ENCODE measurements around the gene NOD2.

NOD2 gene

DNA sequence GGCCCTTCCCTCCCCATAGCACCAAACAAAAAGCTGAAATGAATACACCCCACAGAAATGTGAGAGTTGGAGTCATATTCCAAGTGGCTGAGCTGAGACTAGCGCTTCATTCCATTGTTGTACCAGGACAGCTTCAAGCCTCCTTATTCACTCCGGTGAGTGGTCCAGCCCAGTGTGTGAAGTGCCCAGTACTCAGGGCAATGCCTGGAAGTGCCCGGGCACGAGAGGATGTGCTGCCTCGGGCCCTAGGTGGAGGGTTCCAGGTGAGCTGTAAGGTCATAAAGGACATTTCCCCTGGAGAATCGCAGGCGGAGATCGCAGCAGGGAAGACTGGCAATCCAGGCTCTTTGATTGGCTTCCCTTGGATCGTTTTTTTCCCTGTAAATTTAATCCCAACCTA is 43.0 kb downstream of the NOD2 start:
- in situ Hi-C loops (cut with MboI; ENCODE audit: low sequenced_read_pairs), result loop anchor here (5.0 kb wide), 1 partner anchor 54 kb away; the partner anchor contains the start of gene SNX20

DNA sequence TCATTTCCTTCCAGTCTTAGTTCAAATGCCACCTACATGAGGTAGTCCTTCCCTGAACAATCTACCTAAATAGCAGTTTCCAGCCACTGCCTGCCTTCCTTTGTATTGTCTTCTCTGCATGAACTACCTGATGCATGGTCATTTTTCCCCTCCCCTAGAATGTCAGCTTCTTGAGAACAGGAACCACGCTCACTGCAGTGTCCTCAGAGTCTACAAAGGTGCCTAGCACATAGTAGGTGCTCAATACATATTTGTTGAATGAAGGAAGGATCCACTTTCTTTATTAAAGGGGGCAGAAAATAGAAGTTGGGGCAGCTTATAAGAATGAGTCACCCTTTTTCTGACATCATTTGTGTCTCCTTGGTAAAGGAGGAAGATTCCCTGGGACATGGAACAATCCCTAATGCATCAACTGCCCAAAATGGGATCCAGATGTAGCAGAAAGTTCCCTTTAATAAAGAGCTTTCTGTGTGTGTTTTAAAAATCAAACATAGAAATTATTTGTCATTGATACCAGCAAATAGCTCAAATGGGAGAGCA is 44.1 kb downstream of the NOD2 start:
- in situ Hi-C loops (cut with MboI; ENCODE audit: low sequenced_read_pairs), result loop anchor here (5.0 kb wide), 1 partner anchor 55 kb away; the partner anchor contains the start of gene SNX20

DNA sequence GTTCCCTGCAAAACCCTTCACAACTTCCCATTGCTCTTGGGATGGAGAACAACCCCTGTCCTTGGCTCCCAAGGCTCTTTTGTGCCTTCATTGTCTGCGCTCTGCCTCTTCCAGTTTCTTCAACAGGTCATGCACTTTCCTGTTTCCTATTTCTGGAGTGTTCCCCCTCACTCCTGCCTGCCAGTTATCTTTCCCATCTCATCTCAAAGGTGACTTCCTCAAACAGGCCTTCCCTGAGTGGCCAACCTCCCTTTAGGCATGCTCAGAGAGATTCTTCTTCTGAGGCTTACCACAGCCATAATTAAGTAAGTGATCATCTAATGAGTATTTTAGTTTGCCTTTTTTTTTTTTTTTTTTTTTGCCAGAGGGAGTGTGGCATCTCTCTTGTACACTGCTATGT is 45.6 kb downstream of the NOD2 start:
- in situ Hi-C loops (cut with MboI; ENCODE audit: low sequenced_read_pairs), result loop anchor here (5.0 kb wide), 1 partner anchor 57 kb away; the partner anchor contains the start of gene SNX20

DNA sequence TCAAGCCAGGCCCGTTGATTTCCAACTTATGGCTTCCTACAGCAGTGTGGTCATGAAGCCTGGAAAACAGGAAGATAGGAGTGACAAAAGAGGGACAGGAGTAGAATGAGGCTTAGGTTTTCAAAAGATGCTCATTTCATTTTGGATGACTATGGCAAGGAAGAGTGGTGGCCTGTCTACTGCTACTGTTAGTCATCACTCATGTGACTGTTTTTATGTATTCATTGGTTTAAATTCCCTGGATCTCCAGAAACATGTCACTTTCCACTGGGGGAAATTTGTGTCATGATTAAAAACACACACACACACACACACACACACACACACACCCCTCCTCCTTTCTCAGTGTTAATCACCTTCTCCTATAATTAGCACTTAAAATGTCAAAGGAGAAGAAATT is 47.3 kb downstream of the NOD2 start:
- in situ Hi-C loops (cut with MboI; ENCODE audit: low sequenced_read_pairs), result no loop called here

DNA sequence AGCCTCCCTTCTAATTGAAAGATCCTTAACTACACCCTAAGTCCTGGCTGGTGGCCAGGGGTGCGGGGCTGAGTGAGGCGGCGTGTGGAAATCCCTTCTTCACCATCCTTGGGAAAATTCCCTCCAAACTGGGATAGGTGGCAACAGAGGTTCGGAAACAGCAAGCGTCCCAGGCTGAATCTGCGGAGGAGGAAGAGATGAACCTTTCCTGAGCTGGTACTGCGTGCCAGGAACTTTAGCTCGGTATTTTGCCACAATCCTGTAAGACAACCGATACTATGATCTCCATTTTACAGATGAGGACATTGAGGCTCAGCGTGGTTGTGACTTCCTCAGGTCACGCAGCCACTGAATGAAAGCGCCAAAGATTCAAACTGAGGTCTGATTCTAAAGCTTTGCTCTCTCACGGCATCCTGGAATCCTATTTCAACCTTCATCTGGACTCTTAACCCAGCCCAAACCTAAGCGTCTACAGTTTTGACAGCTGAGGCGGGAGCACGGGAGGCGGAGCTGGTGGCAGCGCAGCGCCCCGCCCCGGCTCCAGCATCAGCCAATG is 47.9 kb downstream of the NOD2 start:
- in situ Hi-C loops (cut with MboI; ENCODE audit: low sequenced_read_pairs), result no loop called here

- in situ Hi-C loops (cut with MboI; ENCODE audit: low sequenced_read_pairs), result no loop called here
Observed at GRCh38 chr16:50741781-50742575, 48.6 kb downstream of the NOD2 start, which contains the start of gene CYLD. Gene CYLD, plus strand, starts transcription at chr16:50742086. Its CDS starts 7,613 bp downstream, at chr16:50749699.

- in situ Hi-C loops (cut with MboI; ENCODE audit: low sequenced_read_pairs), result no loop called here
Observed at GRCh38 chr16:50742576-50743200, 49.3 kb downstream of the NOD2 start.

DNA sequence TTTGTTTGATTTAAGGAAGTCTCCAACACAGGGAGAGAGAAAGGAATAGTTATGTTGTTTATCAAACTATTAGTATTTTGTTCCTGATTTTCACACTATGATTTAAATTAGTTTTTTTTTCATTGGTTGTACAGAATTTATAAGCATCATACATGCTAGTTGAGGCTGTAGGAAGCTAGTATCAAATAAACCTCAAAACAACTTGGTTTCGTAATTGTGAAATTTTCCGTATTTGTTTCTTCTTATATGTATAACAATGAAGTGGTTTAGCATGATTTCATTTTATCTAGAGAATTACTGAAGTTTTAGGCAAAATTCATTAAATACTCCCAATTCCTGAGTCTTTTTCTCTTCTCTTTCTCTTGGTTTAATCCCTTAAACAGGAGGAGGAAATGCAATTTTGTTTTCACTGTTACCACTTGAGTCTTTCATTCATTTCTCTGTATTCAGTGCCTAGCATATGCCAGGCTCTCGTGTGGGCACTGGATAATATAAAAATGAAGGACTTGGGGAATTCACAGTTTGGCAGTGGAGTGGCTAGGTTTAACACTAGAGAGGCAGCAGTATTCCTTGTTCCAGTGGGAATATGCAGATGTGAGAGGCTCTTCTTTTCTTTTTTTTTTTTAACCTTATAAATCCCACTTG is 50.3 kb downstream of the NOD2 start:
- in situ Hi-C loops (cut with MboI; ENCODE audit: low sequenced_read_pairs), result no loop called here

- in situ Hi-C loops (cut with MboI; ENCODE audit: low sequenced_read_pairs), result no loop called here
Observed at GRCh38 chr16:50744881-50745280, 51.5 kb downstream of the NOD2 start.

DNA sequence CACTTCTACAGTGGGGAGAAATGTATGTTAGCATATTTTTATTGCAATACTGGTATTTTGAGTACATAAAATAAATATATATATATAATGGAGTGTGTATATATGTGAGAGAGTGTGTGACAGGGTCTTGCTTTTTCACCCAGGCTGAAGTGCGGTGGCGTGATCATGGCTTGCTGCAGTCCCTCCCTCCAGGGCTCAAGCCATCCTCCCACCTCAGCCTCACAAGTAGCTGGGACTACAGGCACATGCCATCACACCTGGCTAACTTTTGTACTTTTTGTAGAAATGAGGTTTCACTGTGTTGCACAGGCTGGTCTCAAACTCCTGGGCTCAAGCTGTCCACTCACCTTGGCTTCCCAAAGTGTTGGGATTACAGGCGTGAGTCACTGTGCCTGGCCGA is 52.5 kb downstream of the NOD2 start:
- in situ Hi-C loops (cut with MboI; ENCODE audit: low sequenced_read_pairs), result no loop called here

- in situ Hi-C loops (cut with MboI; ENCODE audit: low sequenced_read_pairs), result no loop called here
Observed at GRCh38 chr16:50747207-50747956, 54.0 kb downstream of the NOD2 start.

DNA sequence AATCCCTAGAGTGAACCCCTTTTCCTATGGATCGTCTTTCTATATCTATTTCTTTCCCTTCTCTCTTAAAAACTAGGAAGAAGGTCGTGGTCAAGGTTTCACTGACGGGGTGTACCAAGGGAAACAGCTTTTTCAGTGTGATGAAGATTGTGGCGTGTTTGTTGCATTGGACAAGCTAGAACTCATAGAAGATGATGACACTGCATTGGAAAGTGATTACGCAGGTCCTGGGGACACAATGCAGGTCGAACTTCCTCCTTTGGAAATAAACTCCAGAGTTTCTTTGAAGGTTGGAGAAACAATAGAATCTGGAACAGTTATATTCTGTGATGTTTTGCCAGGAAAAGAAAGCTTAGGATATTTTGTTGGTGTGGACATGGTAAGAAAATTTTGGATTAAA is 58.1 kb downstream of the NOD2 start:
- in situ Hi-C loops (cut with MboI; ENCODE audit: low sequenced_read_pairs), result no loop called here

GRCh38 chr16:50752471-50753235 is 59.2 kb downstream of the NOD2 start:
- in situ Hi-C loops (cut with MboI; ENCODE audit: low sequenced_read_pairs), result no loop called here

DNA sequence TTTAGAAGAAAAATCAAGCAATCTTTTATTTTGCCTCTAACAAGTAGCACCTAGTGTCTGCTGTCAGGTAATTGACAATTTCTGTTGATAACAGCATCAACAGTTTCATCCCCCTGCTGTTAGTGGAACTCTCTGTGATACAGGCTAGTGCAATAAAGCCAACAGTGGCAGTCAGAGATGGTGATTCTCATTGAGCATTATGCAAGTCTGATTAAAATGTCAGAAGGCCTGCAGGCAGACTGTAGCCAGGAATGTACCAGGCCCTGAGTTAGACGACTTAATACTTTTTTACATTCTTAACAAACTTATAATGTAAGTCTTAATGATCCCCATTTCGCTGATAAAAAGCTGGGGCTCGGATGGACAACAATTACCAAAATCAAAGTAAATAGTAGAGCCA is 63.1 kb downstream of the NOD2 start:
- in situ Hi-C loops (cut with MboI; ENCODE audit: low sequenced_read_pairs), result no loop called here

- in situ Hi-C loops (cut with MboI; ENCODE audit: low sequenced_read_pairs), result no loop called here
Observed at GRCh38 chr16:50761267-50761666, 67.9 kb downstream of the NOD2 start.

DNA sequence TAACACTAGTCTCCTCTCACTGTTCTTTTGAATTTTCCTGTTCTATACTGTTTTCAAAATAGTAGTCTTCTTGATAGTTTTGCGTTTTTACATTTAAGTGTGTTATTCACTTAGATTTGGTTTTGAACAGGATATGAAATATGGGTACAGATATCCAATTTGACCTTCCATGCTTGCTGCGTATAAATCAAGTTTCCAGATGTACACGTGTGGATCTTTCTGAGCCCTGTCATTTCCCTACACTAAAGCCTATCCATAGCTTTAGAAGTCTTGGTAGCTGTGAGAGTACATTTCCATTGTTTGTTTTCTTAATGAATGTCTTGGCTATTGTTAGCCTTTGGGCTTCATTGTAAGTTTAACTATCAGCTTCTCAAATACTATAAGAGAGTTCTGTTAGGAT is 68.8 kb downstream of the NOD2 start:
- in situ Hi-C loops (cut with MboI; ENCODE audit: low sequenced_read_pairs), result no loop called here

- in situ Hi-C loops (cut with MboI; ENCODE audit: low sequenced_read_pairs), result no loop called here
Observed at GRCh38 chr16:50763211-50763610, 69.8 kb downstream of the NOD2 start.

DNA sequence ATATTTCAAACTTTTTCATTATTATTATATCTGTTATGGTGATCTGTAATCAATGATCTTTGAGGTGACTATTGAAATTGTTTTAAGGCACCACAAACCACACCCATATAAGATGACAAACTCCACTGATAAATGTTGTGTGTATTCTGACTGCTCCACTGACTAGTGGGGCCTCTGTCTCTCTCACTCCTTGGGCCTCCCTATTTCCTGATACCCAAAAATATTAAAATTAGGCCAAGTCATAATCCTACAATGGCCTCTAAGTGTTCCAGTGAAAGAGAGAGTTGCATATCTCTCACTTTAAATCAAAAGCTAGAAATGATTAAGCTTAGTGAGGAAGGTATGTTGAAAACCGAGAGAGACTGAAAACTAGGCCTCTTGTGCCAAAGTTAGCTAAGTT is 71.9 kb downstream of the NOD2 start:
- in situ Hi-C loops (cut with MboI; ENCODE audit: low sequenced_read_pairs), result no loop called here

DNA sequence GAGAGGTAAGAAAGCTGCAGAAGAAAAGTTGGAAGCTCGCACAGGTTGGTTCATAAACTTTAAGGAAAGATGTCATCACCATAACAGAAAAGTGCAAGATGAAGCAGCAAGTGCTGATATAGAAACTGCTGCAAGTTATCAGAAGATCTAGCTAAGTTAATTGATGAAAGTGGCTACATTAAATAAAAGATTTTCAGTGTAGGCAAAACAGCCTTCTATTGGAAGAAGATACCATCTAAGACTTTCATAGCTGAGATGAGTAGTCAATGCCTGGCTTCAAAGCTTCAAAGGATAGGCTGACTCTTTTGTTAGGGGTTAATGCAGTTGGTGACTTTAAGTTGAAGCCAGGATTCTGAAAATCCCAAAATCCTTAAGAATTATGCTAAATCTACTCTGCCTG is 72.5 kb downstream of the NOD2 start:
- in situ Hi-C loops (cut with MboI; ENCODE audit: low sequenced_read_pairs), result no loop called here

DNA sequence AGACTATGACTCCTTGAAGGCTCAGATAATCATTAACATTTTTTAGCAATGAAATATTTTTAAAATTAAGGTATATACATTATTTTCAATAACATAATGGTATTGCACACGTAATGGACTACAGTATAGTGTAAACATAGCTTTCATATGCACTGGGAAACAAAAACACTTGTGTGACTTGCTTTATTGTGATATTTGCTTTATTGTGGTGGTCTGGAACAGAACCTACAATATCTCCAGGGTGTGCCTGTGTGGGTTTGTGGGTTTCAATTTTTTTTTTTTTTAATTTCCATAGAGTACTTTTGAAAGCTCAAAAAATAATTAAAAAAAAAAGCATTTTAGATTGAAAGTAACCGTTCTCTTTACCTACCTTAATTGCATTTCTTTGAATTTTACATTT is 73.8 kb downstream of the NOD2 start:
- in situ Hi-C loops (cut with MboI; ENCODE audit: low sequenced_read_pairs), result no loop called here
